GM21528 (cell line): Measurements from ENCODE around the gene ASRGL1.

Experiments
- ATAC-seq: cut with Tn5 transposase; IDR thresholded peaks from one replicate; pipeline ENCODE4 v1.9.1; 2021; ENCODE audit warnings: mild to moderate bottlenecking, moderate library complexity; ENCODE audit not compliant: unreplicated experiment, low FRiP score

The ASRGL1 gene

DNA sequence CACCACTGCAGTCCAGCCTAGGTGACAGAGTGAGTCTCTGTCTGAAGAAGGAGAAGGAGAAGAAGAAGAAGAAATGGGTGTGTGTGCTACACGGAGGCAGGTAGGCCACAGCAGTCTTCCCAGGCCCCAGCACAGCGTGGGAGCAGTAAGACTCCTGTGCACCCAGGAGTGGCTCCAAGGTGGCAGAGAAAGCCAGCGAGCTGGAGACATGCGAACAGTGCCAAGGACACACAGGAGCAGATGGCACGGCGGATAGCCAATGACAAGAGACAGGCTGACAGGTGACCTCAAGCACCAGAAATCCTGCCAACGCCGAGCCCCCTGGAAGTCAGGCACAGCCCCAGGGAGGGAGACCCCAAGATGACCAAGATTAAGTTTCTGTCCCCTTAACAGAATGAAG, 72.6 kb downstream of the ASRGL1 start:
- no peak for ATAC-seq

- ATAC-seq = no peak
These were observed 73.7 kb downstream of the ASRGL1 start for GRCh38 chr11:62410972-62411371.

GRCh38 chr11:62411524-62411923, 74.3 kb downstream of the ASRGL1 start:
- no peak for ATAC-seq

- no peak for ATAC-seq
These were observed 75.9 kb downstream of the ASRGL1 start for GRCh38 chr11:62413060-62413696.

GRCh38 chr11:62416596-62416995, 79.3 kb downstream of the ASRGL1 start:
- ATAC-seq = no peak

GRCh38 chr11:62418136-62418535, 80.9 kb downstream of the ASRGL1 start:
- no peak for ATAC-seq

GRCh38 chr11:62418733-62419132, 81.5 kb downstream of the ASRGL1 start, which contains the start of gene SCGB1A1:
SCGB1A1 (plus strand) TSS chr11:62419033; CDS start chr11:62419096, 63 bp downstream.
- no peak for ATAC-seq

- no peak for ATAC-seq
These were observed 82.2 kb downstream of the ASRGL1 start for GRCh38 chr11:62419314-62419929.

- ATAC-seq = no peak
These were observed 82.7 kb downstream of the ASRGL1 start for GRCh38 chr11:62419943-62420342.

DNA sequence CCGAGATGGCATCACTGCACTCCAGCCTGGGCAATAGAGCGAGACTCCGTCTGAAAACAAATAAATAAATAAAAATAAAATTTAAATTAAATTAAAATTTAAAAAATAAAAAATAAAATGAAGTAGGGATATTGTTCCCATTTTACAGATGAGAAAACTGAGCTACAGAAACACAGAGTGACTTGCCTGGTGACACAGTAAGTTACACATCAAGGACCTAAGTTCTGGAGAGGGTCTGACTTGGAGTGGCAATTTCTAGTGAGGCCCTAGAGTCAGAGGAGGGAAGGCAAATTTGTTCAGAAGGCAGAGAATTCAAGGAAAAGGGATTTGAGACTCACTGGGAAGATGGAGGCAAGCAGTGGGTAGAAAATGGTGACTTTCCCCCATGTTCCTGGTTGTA, 83.6 kb downstream of the ASRGL1 start:
- no peak for ATAC-seq

GRCh38 chr11:62421996-62422395, 84.7 kb downstream of the ASRGL1 start:
- ATAC-seq = no peak

GRCh38 chr11:62423012-62423411, 85.8 kb downstream of the ASRGL1 start:
- ATAC-seq = no peak

DNA sequence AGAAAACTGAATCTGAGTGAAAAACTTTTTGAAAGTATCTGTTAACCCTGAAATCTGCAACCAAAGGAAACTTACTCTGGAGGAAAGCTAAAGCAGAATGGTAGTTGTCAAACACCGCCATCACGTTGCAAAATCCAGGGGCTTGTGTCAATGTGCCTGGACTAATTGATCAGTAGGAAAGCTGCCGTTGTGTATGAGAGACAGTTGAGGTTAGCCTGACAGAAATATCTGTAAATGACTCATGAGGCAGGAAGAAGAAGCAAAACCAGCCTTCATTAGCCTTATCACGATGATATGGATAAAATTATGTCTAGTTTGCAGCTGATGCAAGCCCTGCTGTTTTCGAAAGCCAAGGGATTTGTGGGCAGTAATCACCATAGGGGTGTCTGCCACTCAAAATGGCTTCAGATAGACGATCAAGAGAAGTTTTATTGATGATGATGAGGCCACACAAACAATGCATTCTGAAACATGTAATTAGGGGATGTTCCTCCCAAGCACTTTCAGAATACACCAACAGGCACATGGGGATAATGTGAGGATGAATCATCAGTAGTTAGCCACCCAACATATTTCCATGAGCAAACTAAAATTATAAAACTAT, 90.5 kb downstream of the ASRGL1 start:
- ATAC-seq = no peak

DNA sequence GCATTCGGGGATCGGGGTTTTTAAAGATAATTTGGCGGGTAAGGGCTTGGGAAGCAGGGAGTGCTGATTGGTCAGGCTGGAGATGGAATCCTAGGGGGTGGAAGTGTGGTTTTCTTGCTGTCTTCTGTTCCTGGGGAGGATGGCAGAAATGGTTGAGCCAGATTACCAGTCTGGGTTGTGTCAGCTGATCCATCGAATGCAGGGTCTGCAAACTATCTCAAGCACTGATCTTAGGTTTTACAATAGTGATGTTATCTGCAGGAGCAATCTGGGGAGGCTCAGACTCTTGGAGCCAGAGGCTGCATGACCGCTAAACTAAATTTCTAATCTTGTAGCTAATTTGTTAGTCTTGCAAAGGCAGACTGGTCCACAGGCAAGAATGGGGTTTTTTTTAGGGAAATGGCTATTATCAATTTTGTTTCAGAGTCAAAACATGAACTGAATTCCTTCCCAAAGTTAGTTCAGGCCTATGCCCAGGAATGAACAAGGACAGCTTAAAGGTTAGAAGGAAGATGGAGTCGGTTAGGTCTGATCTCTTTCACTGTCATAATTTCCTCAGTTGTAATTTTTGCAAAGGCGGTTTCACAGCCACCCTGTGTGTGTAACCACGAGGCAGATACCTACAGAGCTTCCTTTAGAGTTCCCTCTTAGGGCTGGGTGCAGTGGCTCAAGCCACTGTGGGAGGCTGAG, 91.8 kb downstream of the ASRGL1 start:
- no peak for ATAC-seq

GRCh38 chr11:62430425-62430824, 93.2 kb downstream of the ASRGL1 start:
- no peak for ATAC-seq

DNA sequence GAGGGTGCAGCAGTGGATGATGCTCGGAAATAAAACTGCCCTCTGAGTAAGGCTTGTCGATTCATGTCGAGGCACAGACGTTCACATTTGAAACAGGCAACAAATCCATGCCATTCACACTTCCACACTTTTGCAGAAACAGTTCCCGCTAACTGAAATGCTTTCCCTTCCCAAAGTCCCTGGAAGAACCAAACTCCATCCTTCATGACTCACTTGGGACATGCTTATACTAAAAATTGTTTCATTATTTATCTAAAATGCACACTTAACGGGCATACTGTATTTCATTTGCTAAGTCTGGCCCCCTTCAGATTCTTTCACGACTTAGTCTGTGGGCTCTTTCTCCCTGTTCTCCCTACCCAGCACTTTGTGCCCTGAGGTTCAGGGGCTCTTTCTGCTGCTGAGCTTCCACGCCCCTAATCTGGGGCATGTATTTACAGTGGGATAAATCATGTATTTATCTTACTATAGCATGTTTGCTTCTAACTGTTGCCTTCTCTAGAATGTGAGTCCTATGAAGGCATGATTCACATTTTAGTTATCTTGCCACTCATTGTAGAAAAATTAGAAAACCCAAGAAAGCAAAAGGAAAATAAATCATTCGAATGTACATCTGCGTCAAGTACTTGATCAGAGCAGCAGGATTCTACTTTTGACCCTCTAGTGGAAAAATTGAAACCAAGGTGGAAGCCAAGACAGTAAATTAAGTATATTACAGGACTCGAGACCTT, 94.1 kb downstream of the ASRGL1 start:
- ATAC-seq = no peak

DNA sequence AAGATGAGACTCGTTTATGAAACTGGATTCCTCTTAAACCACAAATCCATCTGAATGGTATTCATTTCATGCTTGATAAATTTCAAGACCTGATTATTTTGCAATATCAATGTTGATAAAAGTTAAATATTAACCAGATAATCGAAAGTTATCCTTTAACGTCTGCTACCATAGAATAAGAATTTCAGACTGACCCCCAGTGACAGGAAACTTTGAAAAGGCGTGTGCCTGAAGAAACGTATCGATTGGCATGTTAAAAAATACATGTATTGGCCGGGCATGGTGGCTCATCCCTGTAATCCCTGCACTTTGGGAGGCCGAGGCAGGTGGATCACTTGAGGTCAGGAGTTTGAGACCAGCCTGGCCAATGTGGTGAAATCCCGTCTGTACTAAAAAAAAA, 95.4 kb downstream of the ASRGL1 start:
- no peak for ATAC-seq

DNA sequence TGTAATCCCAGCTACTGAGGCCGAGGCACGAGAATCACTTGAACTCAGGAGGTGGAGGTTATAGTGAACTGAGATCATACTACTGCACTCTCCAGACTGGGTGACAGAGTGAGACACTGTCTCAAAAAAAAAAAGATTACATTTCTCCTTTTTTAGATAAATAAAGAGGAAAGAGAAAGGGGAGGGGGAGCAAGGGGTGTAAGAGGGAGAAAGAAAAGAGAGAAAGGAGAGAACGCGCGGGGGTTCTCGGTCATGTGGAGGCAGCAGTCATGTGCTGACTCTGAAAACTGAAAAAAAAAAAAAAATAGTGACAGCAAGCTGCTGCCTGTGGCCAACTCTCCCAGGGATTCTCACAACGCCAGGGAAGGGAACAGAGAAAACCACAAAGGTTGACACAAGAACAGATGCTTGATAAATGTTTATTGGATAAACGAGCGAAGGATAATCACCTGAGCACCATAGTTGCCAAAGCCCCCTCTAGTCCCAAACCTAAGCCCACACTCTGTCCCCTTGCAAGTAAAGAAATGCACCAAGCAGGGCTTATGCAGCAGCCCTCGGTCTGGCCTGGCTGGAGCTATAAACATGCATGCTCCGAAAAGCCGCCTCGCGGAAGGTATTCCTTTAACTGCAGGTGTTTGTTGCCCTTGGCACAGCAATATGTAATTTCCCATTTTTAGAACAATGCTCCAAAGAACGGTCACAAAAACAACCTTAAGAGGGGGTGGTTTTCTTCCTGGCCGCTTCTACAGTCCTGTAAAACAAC, 96.1 kb downstream of the ASRGL1 start:
- ATAC-seq = no peak

- no peak for ATAC-seq
These were observed 96.6 kb downstream of the ASRGL1 start for GRCh38 chr11:62433904-62434276.
